GM21515 (cell line): ENCODE measurements around the gene DICER1.

Source experiments
- ATAC-seq: cut with Tn5 transposase; IDR thresholded peaks from one replicate; pipeline ENCODE4 v1.9.1; 2021; ENCODE audit not compliant: unreplicated experiment

The DICER1 gene

GRCh38 chr14:95043732-95044462, 113.4 kb downstream of the DICER1 start:
- ATAC-seq = no peak

DNA sequence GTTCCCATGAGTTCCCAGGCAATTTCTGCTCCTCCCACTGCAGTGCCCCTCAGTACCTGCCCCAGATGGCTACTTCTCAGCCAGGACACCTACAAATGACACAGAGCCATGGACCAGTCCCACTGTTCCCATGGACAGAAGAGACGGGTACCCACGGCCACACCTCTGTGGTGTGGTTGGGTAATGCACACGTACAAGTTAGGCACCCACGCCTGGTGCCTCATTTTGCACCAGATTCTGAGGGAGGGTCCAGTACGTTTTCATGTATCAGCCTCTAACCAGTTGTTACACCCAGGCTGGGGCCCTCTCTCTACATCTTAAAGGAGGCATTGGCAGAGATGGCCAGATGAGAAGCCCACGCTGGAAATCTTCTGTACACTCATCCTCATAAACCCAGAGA, 114.0 kb downstream of the DICER1 start:
- no peak for ATAC-seq

- no peak for ATAC-seq
These were observed 115.8 kb downstream of the DICER1 start for GRCh38 chr14:95041477-95042020.

DNA sequence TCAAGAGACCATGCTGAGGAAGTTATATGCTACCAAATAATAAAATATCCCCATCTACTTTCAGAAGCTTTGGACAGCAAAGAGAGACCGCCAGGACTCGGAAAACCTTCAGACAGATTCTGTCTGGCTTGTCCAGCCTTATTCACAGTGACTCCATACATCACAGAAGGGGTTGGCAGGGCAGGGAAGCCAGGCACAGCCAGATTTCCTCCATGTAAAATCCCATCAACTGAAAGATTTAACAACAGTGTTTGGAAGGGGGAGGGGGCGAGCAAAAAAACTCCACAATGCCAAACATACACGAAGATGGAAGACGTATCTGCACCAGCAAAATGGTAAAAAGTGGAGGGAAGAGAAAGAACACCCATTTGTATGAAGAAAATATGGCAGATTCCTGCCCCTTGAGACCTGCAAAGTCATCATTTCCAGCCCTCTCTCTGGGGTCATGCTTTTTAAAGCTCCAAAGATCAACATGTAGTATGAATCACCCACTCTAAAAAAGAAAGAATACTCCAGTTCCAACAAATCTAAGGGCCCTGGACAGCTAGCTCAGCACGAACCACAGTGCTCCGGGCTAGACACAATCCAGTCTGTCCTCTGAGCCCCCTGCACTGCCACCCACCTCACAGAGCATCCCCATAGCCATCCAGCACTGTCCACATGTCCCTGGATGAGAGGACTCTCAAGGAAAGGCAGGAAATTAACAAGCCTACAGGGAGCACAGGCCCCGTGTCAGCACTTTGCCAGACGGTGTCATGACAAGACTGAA, 116.4 kb downstream of the DICER1 start:
- ATAC-seq = no peak

- no peak for ATAC-seq
These were observed 117.4 kb downstream of the DICER1 start for GRCh38 chr14:95039993-95040348.

DNA sequence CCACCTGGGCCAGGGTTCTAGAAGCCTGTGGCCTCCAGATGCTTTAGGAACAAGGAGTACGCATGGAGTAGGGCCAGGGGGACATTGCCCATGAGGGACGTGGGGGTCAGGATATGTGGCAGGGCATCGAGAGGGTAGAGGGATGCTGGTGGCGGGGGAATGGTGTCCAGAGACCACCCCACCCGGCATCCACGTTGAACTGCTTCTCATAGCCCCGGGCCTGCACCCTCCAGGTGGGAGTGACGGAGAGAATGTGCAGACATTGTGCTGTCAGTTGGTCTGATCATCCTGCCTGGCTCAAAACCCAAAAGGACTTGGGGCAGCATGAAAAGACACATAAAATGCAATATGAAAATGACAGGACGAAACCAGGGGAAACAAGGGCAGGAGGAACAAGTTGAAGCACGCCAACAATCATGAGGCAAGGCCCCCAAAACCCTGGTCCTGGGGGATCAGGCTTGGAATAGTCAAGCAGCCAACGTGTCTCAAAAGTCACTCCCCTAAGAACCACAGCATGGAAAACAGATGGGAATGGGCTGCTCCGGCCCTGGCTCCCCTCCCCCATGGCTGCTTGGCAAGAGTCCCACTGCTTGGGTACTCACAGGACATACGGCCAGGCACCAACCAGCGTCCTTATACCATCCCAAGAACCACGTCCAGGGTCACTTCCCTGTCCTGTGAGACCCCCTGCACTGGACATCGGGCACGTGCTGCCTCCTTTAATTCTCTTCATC, 117.9 kb downstream of the DICER1 start:
- ATAC-seq = no peak

DNA sequence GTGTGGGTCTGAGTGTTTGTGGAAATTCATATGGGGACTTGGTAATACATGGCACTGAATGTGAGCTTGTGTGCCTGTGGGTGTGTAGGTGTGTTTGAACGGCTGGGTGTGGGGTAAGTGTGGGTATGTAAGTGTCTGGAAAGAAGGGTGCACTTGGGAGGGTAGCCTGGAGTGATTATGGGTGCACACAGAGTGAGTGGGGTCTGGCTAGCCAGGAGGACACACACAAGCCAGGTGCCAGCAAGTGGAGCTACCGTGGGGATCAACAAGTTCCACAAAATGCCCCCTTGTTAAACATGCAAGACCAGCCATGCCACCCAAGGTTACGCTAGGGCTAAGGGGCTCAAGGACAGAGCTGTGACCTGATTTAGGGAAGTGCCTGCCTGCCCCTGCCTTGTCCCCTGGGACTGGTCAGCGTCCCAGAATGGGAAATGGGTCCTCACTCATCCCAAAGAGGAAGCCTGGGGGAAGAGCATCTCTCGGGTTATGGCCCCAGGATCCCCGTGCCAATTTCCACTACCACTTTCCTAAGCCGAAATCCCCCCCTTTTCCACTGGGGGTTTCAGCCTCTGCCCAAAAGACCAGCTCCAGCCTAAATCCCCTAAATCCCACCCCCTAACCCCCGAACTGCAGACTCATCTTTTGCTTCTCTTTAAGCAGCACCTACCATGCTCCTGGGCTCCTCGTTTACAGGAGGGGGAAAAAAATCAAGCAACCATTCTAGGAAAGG, 118.6 kb downstream of the DICER1 start:
- ATAC-seq = no peak

DNA sequence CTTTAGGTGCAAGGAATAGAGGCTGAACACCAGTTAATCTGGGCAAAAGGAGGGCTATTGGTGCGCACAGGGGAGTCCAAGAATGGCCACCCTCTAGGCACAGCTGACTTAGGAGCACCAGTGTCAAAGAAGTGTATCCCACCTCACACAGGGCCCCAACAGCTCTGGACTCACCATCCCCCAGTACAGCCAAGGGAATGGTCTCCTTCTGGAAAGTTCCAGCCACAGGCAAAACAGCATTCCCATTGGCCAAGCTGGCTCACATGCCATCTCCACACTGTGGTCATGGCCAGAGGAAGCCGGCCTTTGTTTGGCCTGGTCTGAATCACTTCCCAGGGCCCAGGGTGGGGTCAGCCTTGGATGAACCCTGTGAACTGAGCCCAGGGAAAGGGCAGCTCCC, 120.1 kb downstream of the DICER1 start:
- ATAC-seq = no peak
